CD4-positive, alpha-beta T cell treated with Interferon gamma for 1 hour (primary cell): Measurements from ENCODE around the gene B4GALT1.
"Not testable (repeated sequence)": the region's sequence is repeated elsewhere in the genome, so short reads cannot be mapped to it uniquely, and the experiment has no call there.

Experiments
- DNase-seq: peaks from one replicate; pipeline ENCODE4 v3.0.0-alpha.2; 2020

B4GALT1 gene

DNA sequence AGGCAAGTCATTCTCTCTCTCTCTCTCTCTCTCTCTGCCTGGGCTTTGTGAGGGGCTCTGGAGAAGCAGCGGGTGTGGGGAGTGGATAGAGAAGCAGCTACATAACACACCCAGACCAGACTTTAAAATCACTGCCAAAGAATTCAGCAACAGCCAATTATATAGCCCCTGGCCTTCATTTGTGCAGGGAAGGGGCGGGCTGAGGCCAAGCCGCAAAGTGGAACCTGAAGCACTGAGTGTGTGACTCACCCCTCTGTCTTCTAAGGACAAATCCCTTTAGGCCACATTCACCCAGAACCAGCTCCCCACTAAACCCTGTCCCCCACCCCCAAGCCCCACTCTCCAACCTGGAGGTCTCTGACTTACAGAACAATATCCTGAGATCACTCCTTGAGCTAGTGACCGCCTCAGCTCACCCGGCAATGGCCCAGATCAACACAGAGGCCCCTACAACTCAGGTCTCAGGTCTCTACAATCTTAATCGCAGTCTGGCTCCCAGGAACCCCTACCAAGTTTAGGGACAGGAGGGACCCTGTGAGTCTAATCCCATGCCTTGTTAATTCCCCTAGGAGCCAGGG, 6.0 kb downstream of the B4GALT1 start:
- DNase-seq, result peak; percentile 60

DNA sequence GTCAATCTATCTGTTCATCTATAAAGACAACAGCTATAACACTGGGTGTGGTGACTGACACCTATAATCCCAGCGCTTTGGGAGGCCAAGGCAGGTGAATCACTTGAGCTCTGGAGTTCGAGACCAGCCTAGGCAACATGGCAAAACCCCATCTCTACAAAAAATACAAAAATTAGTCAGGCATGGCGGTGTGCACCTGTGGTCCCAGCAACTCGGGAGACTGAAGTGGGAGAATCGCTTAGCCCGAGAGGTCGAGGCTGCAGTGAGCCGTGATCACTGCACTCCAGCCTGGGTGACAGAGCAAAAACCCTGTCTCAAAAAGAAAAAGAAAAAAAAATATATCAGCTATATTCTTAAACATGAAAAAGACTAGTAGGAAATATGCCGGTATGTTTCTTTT, 6.7 kb downstream of the B4GALT1 start:
- not testable (repeated sequence) for DNase-seq

DNA sequence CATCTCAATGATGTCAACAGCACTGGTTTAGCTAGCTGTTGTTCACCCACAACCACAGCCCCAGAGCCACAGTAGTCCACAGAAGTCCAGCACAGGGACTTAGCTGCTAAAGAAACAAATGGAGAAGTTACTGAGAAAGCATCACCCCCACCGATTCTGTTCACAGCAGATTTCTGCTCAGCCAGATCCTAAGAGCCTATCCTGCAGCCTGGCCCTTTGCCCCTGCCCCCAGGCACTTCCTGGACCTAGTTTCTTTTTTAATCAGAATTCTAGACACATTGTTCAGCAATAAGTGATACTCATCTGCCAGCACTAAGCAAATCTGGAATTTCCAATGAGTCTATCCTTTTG, 7.4 kb downstream of the B4GALT1 start:
- peak; percentile 80 for DNase-seq

DNA sequence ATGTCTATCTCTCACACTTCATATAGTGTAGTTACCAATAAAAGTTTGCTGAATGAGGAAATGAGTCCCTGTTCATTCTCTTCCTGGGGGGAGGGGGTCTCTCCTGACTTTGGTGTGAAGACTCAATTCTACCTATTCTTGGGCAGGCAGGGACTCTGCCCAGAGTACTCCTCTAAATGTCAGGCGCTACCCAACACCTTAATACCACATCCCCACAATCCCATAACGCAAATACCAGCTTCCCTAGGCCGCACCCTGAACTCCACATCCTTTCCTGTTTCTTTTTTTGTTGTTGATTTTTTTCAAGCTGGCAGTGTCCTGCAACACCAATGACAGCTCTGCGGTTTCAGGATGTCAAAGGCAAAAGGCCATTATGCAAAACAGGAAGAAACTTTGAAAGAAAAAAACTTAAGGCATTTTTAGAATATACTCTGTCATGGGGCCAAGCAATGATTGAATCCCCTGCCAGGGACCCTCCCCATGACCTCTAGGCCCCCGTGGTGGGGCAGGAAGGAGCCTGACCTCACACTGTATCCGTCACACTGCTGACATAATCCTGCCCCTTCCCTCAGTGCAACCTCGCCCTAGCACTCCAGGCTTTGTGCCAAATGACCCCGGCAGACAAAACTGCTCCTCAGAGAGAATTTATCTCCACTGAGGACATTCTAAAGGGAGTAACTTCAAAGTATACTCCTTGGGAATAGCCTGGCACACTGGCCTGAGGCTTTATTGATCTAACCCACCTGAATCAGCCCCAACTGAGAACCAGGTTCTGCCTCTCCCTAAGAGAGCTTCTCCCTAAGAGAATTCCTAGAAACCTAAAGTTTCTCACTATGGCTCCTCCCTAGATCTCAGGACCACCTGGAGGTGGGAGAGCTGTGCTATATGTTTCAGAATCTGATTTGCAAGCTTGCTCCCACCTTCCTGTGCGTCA, 8.0 kb downstream of the B4GALT1 start:
- peak; percentile 81 for DNase-seq

DNA sequence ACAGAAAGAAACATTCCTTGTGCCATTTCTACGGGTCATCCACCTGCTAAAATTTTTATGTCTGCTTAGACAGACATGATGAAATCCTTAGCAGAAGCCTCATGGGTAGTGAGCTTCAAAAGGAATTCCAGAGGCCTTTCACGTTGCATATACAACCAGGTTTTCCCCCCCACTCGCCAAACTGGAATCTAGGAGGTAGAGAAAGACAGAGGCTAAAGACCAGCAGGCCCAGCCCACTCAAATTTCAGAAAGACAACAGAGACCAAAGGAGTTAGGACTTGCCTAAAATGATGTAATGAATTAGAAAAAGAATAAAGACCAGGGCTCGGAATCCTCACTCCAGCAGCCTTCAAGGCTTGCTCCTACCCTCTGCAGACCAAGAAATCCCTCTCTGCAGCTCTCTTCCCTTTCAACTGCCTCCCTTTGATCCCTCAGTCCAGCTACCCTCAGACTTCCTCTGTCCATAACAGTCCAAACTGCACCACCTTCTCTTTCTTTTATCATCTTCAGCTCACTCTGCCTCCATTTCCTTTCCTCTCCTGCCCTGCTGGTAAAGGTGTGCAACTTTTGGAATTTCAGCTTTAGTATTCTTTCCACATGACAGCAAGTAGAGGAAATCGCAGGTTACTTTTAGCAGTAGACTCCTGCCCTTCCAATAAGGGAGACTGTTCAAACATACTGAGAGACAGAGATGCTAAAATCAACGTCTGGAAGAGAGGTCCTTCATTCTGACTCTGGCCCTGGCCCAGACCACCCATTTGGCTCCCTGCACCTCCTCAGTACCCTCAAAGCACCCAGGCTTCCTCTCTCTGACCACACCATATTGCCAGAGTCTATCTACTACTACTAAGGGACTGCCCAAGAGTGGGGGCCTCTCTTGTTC, 8.9 kb downstream of the B4GALT1 start:
- DNase-seq, result no peak

DNA sequence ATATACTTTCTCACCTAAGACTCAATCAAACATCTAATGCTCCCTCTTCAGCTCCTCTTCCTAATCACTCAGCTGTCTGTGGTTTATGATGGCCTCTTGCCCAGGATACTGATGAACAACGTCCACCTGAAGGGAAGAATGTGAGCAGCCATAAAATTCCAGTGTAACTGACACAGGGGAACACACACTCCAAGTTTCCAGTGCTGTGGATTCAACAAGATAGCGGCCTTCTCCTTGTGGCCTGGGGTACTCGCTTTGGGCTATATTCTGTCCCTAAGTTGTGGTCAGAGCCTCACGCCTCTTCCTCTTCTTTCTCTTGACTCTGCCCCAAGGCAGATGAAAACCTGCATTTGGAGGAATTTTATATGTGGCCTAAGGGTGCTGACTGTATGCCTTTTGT, 11.7 kb downstream of the B4GALT1 start:
- DNase-seq, result no peak

DNA sequence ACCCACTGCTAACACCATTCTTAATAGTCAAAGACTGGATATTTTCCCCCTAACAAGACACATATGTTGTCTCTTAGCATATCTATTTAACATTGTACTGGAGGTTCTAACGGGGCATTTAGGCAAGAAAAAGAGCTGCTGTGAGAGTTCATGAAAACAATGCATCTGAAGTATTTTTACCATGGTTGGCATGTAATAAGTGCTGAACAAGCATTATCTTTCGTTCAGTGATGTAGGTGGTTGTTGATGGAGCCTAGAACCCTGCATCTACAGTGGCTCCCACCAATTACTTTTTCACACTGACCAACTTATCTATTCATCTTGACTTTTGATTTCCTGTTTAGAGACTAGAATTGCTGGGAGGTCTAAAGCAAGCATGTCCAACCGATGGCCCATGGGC, 12.8 kb downstream of the B4GALT1 start:
- no peak for DNase-seq

DNA sequence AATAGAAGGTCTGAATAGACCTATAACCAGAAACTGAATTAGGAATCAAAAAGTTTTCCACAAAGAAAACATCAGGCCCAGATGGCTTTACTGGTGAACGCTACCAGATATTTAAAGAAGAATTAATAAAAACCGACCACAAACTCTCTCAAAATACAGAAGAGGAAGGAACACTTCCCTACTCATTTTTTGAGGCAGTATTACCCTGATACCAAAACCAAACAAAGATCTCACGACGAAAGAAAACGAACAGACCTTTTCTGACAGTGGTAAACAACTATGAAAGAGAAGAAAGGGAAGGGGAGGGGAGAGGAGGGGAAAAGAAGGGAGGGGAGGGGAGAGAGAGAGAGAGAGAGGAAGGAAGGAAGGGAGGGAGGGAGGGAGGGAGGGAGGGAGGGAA, 13.5 kb downstream of the B4GALT1 start:
- DNase-seq, result no peak

DNA sequence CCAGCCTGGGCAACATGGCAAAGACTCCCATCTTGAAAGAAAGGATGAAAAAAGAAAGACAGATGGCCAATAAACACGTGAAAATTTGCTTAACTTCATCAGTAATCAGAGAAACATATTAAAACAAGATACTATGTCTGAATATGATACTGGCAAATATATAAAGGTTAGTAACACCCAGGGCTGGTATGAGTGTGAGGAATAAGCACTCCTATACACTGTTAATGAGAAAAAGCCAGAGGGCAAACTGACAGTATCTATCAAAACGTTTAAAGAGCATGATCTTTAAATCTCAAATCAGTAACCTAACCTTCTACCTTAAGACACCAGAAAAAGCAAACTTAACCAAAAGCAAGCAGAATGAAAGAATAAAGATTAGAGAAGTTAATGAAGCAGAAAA, 14.1 kb downstream of the B4GALT1 start:
- DNase-seq, result no peak

DNA sequence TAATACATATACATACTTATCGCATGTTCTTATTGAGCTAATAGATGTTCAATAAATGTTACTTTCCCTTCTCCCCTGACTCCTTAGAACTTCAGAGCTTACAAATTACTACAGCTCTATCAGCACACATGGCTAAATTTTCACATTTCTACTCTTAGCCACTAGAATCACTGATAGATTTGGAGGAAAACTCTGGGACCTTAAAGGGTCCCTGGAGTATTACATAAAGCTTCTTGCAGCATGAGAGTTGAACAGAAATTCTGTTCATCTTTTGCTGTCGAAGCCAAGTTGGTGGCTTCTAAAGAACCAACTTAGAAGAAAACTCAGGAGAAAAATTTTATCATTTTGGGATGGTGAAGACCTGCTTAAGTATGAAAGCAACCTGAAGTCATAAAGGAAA, 15.5 kb downstream of the B4GALT1 start:
- DNase-seq, result no peak

DNA sequence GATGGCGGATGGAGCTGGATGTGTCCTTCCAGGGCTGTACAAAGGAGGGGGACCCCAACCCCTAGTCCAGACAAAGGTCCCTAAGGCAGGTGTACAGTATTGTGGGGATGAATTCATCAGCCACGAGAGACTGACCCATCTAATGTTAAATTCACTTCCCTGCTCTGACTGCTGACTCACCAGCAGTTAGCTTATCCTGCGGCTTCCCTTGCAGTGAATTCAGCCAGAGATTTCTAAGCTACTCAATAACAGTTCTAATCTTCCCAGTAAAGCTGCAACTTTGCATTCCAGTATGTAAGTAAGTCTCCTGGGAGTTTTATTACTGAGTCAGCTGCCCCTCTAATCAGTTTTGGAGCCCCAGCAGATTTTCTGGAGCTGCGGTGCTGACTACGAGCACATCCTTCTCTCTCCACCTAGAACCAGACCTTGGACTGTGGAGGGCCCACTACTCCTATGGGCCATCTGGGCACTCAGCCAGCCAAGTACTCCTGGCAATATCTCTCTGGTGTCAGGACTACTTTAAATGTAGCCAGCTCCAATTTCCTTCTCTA, 16.1 kb downstream of the B4GALT1 start:
- DNase-seq, result no peak

DNA sequence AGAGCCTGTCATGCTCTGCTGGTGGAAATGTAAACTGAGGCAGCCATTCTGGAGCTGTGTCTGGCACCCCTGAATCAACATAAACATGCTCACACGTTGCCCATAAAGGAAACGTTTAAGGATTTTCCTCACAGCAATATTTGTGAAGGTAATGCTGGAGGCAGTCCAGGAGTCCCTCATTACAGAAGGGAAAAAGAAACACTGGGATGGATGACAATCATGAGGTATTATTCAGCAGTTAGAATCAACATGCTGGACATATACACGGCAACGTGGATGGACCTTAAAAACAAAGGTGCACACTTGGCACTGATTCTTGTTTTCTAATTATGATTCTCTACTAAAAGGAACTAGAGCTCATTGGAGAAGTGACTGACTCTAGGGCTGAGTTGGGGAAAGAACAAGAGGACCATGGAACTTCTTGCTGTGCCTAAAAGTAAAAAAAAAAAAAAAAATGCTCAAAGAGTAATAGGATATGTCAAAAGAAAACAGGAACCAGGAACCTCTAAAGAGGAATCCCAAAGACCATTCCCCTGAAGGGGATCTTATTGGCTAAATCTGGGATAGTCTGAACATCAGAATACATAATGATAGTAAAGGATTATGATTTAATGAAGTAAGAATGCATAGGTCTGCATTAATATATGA, 18.6 kb downstream of the B4GALT1 start:
- no peak for DNase-seq

DNA sequence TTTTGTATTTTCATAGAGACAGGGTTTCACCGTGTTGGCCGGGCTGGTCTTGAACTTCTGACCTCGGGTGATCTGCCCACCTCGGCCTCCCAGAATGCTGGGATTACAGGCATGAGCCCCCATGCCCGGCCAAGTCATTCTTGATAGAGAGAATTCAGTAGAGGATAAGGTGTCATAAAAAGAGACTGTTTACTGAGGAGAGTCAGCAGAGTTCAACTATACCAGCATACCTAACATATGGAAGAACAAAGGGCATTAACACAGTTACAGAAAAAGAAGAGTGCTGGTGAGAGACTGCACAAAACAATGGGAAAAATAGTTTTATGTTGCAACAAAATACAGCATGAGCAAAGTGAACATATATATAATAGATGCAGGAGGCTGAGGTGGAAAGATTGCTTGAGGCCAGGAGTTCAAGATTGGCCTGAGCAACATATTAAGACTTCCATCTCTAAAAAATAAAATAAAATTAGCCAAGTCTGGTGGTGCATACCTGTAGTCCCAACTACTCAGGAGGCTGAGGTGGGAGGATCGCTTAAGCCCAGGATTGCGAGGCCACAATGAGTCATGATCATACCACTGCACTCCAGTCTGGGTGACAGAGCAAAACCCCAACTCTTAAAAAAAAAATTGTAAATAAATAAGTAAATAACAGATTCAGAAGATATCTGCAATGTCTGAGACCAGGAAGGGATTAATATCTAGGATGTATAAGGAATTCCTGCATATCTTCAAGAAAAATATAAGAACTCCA, 19.5 kb downstream of the B4GALT1 start:
- no peak for DNase-seq

DNA sequence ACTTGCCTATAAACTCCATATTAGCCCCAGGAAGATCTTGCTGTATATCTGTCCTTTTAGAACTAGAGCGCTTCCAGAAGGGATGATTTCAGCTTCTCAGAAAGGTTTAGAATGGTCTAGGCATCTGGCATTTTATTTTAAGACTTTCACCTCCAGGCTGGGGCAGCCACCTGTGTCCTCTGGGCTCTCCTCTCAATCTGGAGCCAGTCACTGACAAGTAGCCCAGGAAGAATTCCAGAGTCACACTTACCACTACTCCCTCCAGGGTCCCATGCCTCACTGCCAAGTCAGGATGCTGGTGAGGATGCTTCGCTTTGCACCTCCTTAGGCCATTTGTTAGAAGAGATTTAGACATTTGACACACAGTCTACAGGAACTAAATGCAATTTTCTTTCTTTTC, 20.8 kb downstream of the B4GALT1 start:
- DNase-seq, result no peak

DNA sequence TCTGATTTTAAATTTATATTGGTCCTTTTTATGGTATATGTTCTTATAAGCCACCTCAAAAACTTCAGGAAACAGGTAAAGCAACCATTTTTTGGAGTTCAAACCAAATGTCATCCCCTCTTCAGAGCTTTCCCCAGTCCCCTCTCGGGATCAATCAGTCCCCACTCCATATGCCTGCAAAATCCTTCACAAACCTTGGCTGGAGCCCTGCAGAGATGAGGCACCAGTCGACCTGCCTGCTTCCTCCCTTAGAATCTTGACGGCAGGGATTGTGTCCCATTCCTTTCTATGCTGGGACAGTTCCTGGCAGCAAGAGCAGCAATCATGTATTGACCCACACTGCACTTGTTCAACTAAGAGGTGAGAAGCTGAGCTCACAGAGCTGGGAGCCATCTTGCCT, 22.6 kb downstream of the B4GALT1 start:
- no peak for DNase-seq

DNA sequence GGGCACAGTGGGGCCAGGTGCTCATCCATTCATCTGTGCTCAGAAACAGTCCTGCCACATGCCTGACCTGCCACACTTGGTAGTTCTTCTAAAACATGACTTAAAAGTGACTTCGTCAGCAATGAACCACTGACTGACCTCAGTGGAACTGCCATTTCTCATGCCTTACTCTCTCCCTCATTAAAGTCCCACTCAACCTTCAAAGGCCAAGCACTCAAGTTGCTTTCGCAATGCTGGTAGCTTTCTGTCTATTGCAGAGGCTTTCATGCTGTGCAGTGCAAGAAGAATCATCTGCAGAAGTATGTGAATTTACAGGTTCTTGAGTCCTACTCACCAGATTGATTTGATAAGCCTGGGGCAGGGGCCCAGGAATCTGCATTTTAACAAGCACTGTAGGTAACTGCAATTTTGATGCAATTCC, 23.9 kb downstream of the B4GALT1 start:
- no peak for DNase-seq

DNA sequence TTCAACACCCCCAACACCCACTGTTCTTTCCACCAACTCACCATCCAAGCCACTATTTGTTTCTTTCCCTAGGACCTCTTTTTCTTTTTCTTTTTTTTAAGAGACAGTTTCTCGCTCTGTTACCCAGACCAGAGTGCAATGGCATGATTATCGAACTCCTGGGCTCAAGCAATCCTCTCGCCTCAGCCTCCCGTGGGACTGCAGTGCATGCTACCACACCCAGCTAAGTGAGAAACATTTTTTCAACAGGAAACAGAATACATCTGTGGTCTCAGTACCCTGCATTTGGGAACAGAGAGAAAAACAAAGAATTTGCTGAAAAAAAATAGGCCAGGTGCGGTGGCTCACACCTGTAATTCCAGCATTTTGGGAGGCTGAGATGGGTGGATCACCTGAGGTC, 24.6 kb downstream of the B4GALT1 start:
- DNase-seq, result peak; percentile 37

DNA sequence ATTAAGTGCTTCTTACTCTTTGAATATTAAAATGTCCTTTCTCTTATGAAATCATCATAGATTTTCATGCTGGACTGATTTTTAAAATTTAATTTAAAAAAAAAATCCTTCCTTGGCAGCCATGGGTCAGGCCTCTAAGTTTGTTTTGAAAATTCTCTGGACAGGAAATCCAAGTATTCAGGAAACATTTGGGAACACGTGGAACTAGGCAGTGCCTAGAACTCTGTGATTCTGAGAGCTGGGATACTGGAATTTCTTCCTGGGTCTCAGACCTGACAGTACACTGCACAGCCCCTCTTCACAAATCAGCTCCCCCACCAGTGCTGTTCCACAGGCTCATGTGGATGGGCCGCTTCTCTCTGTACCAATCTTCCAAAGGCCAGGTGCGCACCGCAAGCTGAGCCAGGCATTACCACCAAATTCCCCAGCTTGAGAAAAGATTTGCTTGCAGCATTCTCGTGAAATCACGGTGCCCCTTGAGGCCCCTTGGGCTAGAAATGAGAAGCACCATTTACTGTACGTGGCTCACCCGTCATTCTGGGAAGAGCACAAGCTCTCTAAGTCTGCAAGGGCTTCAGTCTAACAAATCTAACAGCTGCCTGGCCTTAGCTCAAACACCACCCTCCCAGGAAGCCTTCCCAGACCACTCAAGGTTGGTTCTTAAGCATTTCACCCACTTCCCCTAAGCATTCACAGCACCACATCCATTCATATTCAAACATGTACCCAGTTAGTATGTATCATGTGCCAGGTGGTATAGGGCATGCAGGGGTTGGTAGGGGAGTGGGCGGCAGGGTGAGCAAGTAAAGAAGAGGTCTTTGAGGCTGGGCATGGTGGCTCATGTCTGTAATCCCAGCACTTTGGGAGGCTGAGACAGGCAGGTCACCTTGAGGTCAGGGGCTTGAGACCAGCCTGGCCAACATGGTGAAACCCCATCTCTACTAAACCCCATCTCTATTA, 26.5 kb downstream of the B4GALT1 start:
- DNase-seq, result no peak

DNA sequence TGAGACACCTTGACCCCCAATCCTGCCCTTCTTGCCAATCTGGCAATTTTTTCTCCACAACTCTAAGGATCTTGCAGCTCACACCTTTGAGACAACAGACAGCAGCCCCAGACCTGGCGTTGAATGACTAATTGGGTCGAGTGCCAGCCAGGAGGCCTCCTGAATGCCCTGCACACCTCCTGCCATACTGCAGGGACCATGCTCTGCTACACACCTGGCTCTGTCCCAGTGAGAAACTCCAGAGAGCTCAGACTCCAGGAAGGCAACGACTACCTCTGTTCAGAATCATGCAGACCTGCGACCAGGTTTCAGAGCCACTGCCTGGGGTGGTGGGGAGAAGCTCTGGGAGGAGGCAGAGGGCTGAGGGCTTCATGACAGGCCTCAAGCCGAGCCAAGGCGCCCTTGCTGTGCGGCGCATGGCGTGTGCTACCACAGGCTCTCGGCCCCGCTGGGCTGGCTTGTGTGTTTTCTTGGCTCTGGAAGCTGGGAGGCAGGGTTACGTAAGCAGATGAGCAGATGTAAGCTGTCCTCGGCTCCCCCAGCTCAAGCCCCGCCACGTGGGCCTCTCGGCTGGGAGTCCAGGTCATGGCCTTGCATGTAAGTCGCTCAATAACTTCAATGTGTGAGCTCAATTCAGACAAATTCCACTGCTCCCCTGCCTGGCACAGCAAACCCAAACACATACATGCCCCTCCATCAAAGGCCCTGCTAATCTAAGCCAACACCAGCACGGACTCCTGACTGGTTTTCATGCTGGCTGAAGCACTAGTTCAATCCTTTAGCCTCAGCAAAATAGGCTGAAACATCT, 27.5 kb downstream of the B4GALT1 start:
- no peak for DNase-seq

DNA sequence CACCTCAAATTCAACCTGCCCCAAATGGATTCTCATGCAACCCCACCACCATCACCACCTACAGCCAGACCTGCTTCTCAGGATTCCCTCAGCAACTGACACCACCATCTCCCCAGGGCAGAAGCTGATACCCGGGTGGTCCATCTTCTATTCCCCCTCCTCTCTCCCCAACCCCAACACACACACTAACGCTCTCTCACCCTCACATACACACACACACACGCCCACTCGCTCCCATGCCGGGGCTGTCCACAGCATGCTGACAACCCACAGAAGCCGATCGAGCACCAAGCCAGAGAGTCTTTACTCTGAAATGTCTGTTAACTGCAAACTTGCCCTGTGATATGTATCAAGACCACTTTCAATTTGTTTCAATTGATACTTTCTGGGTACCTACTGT, 28.4 kb downstream of the B4GALT1 start:
- DNase-seq, result no peak
